T1000 (cell line): ENCODE data around the gene SRPK3.

Source experiments
- DNase-seq: peaks from one replicate; lab custom pipeline; 2025; ENCODE audit warnings: mixed read lengths; lab: John Stamatoyannopoulos, UW

SRPK3 gene

DNA sequence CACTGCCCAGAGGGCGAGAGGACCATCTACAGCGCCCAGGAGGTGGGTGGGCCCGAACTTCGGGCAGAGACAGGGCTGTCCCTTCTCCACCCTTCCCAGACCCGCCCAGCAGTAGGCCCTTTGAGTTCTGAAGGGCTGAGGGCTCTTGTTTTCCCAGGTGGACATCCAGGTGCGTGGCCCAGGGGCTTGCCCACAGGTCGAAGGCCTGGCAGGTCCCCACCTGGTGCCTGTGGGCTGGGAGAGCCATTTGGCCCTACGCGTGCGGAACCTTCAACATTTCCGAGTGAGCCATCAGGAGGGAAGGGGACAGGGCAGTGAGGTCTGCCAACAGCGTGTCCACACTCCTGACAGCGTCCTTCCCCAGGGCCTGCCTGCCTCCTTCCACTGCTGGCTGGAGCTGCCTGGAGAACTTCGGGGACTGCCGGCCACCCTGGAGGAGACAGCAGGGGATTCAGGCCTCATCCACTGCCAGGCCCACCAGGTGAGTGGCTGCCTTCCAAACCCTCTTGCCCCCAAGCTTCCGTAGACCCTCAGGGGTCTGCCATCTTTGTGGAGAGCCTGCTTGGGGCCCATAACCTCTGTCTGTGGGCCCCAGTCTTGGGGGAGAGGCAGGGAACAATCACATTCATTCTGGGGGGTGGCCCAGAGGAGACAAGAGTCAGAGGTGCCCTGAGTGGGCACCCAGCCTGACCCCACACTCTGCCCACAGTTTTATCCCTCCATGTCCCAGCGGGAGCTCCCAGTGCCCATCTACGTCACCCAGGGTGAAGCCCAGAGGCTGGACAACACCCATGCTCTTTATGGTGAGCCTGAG is 10.0 kb upstream of the SRPK3 start:
- DNase-seq, result no peak

DNA sequence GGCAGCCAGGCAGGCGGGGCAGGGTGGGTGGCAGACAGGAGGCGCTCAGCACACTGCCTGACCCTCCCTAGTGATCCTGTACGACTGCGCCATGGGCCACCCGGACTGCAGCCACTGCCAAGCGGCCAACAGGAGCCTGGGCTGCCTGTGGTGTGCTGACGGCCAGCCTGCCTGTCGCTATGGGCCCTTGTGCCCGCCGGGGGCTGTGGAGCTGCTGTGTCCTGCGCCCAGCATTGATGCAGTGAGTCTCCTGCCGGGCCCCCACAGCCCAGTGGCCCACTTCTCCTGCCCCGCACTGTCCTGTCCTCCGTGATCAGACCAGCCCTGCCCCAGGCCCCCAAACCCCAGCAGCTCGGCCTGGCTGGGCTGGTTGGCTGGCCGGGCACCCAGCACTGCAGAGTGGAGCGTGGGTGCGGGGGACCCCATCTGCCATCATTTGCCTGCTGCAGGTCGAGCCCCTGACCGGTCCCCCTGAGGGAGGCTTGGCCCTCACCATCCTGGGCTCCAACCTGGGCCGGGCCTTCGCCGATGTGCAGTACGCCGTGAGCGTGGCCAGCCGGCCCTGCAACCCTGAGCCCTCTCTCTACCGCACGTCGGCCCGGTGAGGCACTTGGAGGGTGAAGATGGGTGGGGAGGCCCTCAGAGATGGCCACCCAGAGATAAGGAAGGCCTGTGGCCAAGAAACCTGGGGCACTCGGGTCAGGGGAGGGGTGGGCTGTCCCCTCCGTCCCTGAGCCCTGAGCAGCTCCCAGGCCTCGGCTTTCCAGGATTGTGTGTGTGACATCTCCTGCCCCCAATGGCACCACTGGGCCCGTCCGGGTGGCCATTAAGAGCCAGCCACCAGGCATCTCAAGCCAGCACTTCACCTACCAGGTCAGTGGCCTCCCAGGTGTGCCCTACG is 9.2 kb upstream of the SRPK3 start:
- DNase-seq, result no peak

DNA sequence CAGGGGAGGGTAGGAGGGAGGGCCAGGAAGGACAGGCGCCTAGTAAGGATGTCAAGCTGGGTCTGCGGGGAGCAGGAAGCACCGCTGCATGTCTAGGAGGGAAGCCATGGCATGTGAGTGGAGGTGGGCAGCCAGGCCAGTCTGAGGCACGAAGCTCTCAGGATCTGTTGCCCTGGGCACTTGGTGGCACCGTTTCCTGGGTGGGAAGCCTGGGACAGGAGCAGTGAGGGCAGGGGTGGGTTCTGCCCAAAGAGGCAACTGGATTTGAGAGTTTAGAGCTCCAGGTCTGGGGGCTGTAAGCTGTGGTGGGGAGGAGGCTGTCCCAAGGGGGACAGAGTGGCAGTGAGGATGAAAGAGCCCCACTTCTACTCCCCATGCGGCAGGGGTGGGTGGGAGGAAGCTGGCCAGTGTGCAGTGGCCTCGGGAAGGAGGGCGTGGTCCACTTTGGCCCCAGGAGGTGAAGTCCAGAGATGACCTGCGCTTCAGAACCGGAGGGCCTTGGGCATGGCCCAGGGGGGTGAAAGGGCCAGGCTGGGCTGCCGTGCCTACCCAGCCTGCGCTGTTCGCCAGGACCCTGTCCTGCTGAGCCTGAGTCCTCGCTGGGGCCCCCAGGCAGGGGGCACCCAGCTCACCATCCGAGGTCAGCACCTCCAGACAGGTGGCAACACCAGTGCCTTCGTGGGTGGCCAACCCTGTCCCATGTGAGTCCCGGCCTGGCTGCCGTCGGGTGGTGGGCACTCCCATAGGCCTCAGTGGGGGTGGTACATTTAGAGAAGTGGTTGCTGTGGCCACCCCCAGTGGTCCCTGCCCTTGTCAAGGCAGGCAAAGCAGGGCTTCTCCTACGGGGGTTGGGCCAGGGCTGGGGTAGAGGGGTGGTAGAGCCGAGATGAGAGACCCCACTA is 8.3 kb upstream of the SRPK3 start:
- DNase-seq, result no peak

DNA sequence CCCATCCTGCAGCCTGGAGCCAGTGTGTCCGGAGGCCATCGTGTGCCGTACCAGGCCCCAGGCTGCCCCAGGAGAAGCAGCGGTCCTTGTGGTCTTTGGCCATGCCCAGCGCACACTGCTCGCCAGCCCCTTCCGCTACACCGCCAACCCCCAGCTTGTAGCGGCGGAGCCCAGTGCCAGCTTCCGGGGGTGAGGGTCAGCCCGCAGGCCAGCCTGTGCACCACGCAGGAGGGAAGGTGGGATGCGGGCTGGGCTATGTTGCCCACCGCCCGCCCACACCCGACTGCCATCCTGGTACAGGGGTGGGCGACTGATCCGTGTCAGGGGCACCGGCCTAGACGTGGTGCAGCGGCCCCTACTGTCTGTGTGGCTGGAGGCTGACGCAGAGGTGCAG is 7.6 kb upstream of the SRPK3 start:
- no peak for DNase-seq

- DNase-seq, result no peak
Measured at GRCh38 chrX:153773741-153774575, 6.9 kb upstream of the SRPK3 start.

- DNase-seq, result no peak
Measured at GRCh38 chrX:153774576-153775292, 6.1 kb upstream of the SRPK3 start.

- no peak for DNase-seq
Measured at GRCh38 chrX:153775293-153776119, 5.3 kb upstream of the SRPK3 start.

- no peak for DNase-seq
Measured at GRCh38 chrX:153776120-153776599, 4.7 kb upstream of the SRPK3 start.

GRCh38 chrX:153776611-153777045 is 4.2 kb upstream of the SRPK3 start:
- no peak for DNase-seq

- DNase-seq, result no peak
Measured at GRCh38 chrX:153777261-153778090, 3.4 kb upstream of the SRPK3 start.

DNA sequence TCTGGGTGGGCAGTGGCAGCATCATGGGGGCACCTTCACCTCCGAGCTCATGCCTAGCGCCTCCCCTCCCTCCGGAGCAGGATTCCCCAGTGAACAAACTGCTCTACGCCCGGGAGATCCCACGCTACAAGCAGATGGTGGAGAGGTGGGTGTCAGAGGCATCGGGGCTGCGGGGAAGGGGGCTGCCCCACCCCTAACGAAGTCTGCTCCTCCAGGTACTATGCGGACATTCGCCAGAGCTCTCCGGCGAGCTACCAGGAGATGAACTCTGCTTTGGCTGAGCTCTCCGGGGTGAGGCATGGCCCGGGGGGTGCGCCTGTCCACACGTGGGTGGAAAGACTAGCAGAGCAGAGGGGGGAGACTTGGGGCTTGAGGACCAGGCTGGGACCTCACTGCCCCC is 2.7 kb upstream of the SRPK3 start:
- DNase-seq, result no peak

- DNase-seq, result no peak
Measured at GRCh38 chrX:153778684-153779101, 2.1 kb upstream of the SRPK3 start.

DNA sequence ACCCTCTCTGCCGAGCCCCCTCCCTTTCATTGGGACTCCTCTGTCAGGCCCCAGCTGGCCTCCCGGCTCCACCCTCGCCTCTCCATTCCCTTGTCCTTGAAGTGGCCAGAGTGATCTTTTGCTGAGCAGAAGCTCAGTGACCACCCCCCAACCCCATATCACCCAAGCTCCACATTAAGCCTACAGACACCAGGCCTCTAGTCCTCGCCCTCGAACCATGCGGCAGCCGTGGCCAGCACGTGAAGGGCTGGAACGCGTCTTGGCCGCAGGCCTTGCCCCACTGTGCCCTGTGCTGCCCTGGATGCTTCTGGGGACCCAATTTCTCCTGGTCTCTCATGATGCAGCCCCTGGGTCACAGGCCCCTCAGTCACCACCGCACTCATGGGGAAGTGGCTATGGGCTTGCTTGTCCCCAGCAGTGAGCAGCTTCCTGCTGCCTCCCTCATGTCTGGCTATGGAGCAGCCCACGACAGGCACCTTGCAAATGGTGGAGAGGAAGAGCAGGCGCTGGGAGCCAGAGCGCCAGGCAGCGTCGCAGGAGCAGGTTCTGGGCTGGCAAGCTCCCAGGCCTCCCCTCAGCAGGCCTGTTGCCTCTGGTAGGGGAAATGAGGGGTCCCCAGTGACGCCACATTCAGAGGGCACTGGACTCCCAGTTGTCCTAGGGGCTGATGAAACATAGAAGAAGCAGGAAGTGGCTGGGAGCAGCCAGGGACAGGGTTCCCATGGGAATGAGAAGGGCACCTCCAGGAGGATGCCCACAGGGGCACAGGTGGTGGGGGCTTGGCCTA is 757 bp upstream of the SRPK3 start:
- DNase-seq, result no peak

DNA sequence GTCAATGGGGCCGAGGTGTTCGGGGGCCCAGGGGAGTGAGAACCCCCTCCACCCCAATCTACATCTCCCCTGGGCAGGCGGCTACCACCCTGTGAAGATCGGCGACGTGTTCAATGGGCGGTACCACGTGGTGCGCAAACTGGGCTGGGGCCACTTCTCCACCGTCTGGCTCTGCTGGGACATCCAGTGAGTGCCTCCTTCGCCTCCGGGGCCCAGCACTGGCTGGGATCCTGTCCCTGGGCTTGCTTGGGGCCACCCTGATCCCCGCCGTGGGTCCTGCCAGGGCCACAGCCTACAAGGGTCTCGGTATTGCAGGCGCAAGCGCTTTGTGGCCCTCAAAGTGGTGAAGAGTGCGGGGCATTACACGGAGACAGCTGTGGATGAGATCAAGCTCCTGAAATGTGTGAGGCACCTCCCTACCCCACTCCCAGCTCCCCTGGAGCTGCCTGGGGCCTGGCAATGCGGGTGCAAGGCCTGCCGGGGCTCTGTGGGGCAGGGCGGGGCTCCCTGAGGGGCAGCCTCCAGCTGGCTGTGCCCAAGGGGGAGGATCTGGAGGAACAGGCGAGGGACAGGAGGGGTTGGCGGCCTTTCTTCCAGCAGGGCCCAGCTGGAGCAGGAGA is 697 bp downstream of the SRPK3 start:
- DNase-seq, result no peak

DNA sequence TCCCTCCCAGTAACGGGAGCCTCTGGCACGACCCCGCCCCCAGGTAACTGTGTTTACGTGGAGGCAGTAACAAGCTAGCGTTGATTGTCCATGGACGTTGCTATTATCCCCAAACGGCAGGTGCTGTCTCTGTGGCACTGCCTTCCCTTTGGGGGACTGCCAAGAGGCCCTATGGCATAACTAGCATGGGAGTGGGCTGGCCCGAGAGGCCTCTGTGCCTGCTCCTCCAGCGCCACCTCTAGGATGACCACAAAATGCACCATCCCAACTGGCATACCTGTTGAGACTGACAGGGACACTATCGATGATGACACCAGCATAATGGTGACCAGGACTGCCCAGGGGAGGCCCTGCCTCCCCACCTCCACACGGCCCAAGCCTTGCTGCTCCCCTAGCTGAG is 1.5 kb downstream of the SRPK3 start:
- DNase-seq, result no peak

GRCh38 chrX:153782871-153783270 is 2.0 kb downstream of the SRPK3 start:
- DNase-seq, result no peak

GRCh38 chrX:153783378-153784013 is 2.7 kb downstream of the SRPK3 start:
- DNase-seq, result no peak
